ENCODE data around the gene EXOSC5.
"Not testable (repeated sequence)": the region's sequence is repeated elsewhere in the genome, so short reads cannot be mapped to it uniquely, and the experiment has no call there.

EXOSC5 gene

DNA sequence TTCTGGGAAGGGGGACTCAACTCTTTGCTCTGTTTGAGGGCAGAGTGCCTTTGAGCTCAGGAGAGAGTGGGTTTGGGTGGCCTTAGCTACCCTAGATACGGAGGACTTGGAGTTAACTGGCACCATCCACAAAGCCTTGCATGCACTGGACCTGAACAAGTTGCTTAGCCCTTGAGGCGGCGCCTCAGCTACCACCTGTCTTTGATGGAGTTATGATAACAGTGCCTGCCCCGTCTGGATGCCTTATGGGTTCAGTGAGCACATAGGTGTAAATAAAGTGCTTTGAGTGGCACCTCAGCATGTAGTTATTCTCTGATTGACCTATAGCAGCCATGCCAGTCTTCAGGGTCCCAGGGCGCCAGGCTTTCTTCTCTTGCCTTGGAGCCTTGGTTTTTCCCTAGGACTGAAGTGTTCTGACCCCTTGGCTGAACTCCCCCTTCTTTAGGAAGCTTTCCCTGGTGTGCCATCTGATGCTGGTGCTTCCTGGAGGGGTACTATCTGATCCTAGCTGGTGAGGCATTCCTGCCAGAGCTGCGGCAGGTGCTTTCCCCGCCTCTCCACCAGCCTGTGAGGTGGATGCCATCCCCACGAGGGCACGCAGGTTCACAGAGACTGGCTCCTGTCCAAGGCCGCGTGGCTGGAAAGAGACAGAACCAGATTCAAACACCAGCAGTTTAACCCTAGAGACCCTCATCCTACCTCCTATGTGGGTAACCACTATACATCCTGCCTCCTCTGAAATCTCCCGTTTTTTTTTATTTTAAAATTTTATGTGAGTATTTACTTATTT lies 6.2 kb upstream of the EXOSC5 start:
- no peak for DNase-seq

DNA sequence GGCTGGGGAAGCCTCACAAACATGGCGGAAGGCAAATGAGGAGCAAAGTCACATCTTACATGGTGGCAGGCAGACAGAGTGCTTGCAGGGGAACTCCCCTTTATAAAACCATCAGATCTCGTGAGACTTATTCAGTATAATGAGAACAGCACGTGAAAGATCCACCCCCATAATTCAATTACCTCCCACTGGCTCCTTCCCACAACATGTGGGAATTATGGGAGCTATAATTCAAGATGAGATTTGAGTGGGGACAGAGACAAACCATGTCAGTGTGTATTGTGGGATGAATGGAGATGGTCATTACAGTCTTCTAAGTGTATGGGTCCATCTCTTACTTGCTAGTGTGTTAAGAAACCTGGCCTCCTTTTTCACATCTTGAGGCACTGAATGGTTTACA lies 4.9 kb upstream of the EXOSC5 start:
- no peak for DNase-seq

DNA sequence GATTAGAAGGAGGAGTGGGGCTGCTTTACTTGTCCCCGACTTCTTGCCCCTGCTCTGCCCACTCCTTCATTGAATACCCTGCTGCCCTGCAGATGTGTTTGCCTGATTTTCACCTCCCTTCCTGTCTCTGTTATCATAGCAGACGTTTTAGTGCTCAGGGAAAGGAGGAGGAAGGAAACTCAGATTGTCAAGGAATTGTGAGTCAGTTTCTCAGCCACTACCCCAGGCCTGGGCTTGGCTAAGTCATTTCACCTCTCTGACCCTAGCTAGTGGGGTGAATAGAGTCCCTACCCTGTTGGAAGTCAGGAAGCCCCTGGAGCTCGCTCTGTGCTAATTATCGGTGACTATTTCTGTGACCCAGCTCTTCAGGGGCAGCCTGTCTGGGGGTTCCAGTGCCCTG lies 4.3 kb upstream of the EXOSC5 start:
- no peak for DNase-seq

DNA sequence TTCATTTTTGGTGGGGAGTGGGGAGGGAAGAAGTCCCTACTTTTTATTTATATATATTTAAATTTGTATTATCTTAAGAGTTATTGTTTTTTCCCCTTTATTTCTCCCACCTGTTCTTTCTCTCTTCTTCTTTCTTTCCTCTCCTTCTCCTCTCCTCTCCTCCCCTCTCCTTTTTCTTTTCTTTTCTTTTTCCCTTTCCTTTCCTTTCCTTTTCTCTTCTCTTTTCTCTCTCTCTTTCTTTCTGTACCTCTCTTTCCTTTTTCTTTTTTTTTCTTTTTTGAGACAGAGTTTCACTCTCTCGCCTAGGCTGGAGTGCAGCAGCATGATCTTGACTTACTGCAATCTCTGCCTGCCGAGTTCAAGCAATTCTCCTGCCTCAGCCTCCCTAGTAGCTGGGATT lies 2.4 kb upstream of the EXOSC5 start:
- no peak for DNase-seq

DNA sequence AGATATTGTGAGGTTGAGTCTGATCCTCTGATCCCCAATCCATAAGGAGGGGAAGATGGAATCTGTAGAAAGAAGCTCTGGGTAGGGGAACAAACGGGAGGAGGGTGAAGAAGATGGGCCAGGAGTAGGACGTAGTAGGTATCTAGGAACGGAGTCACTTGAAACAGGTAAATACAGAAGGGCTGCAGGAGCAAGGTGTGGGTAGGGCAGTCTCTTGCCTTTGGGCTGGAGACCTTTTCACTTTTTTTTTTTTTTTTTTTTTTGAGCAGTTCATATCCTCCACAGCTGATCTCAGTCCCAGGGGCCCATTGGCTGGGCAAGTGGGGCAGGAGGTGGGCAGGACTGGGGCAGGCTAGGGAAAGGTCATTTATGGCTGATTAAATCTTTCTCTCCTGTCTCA lies 1.9 kb upstream of the EXOSC5 start:
- DNase-seq: no peak

DNA sequence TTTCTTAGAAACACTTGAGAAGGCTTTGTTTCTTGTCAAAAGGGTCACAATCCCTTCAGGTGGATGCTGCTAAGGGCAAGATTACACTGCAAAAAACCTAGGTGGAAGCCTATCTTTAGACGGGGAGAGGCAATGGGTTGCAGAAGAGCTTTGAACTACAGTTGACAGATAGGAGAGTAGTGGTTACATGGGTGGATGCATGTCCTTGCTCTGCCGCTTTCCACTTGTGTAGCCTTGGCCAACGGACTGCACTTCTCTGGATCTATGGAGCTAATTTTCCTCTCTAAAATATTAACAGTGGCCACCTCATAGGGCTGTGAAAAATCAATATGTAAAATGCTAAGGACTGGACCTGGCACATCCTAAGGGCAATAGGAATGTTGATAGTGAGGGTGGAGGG lies 1.4 kb upstream of the EXOSC5 start:
- DNase-seq: no peak

DNA sequence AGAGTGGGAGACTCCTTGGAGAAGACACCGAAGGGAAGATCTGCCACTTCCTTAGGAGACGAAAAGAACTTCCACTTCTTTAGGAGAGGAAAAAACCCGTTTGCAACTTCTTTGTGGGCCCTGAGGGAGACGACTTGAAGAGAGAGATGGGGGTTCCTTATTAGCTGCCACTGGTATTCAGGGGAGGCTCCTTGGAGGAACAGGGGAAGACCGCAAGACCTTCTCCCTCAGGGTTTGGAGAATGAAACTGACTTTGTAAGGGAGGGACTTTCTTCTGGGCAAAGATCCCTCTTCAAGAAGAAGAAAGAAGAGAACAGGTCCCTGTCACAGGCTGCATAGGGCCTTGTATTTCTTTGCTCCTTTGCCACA lies 875 bp upstream of the EXOSC5 start:
- no peak for DNase-seq

DNA sequence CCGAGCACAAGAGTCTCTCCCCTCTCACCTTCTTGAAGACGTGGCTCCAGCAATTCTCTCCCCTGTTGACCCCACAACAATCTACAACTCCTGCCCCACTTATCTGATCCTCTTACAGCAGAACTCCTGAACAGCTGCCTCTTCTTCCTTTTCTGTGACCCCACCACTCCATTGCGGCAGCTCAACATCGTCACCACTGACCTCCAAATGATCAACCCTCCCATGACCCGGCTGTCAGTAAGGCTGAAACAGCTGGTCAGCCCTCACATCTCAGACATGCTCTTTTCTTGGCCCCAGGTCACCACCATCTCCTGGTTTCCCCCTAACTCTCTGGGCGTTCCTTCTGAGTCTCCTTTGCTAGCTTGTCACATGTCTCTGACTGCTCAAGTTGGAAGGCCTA lies 1.8 kb downstream of the EXOSC5 start:
- DNase-seq: no peak

DNA sequence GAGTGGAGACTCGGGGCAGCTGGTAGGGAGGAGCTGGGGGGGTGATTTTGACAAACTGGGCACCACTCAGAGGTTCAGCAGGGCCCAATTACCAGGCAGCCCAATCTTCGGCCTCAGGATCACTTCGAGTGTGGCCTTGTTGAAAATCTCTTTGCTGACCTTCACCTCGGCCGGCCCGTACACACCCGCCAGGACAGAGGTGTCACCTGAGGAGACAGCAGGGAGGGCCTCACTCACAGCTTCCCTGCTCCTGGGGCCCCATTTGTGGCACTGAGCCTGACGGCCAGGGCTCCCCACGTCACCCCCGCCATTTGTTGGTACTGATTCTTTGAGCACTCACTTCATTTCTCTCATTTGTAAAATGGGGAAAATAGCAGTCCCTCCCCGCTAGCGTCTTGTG lies 4.4 kb downstream of the EXOSC5 start:
- no peak for DNase-seq

DNA sequence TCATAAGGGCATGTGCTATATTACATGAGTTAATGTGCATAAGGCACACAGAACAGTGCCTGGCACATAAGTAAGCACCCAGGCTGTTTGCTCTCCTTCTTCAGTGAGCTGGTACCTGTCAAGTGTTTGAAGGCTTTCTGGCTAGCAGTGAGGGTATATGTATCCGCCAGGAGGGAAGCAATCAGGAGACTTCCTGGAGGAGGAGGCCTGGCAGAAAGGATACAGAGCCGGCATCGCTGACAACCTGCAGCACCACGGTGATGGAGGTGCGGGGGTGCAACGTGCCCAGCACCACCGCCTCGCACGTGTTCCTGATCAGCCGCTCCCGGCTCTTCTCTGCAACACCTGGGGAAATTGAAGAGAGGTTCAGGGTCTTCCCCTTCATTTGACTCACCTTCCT lies 5.5 kb downstream of the EXOSC5 start:
- no peak for DNase-seq

DNA sequence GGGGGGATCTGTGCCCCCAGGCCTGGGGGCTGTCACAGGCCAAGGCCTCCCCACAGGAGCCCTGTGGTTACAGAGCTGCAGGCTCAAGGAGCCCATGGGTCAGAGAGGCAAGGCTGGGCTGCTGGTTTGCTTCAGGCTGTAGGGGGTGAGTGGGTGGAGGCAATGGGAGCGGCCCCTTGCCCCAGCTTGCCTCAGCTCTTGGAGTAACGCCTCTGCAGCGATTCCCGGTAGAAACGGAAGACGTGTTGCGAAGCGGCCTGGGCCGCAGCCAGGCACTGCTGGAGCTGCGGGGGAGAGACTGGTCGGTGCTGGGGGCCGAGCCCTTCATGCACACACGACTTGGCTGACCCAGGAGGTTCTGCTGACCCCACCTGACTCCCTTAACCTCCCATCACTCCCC lies 10.7 kb downstream of the EXOSC5 start:
- DNase-seq: no peak

DNA sequence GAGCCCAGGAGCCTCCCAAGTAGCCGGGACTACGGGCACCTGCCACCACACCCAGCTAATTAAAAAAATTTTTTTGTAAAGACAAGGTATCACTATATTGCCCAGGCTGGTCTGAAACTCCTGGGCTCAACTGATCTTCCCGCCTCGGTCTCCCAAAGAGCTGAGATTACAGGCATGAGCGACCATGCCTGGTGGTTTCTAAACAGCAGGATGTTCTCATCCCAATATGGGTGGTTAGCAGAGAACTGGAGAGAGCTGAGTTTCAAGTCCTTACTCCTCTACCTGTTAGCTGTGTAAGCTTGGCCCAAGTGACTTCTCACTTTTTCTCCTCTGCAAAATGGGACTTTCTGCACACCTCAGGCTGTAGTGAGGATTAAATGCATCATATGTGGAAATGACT lies 12.8 kb downstream of the EXOSC5 start:
- DNase-seq: no peak

DNA sequence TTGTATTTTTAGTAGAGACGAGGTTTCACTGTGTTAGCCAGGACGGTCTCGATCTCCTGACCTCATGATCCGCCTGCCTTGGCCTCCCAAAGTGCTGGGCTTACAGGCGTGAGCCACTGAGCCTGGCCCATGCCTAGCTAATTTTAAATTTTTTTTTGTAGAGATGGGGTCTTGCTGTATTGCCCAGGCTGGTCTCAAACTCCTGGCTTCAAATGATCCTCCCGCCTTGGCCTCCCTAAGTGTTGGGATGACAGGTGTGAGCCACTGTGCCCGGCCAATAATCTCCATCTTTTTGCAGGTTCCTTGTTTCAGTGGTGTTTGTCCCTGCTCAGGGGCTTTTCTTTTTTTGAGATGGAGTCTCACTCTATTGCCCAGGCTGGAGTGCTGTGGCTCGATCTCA lies 15.6 kb downstream of the EXOSC5 start:
- not testable (repeated sequence) for DNase-seq

DNA sequence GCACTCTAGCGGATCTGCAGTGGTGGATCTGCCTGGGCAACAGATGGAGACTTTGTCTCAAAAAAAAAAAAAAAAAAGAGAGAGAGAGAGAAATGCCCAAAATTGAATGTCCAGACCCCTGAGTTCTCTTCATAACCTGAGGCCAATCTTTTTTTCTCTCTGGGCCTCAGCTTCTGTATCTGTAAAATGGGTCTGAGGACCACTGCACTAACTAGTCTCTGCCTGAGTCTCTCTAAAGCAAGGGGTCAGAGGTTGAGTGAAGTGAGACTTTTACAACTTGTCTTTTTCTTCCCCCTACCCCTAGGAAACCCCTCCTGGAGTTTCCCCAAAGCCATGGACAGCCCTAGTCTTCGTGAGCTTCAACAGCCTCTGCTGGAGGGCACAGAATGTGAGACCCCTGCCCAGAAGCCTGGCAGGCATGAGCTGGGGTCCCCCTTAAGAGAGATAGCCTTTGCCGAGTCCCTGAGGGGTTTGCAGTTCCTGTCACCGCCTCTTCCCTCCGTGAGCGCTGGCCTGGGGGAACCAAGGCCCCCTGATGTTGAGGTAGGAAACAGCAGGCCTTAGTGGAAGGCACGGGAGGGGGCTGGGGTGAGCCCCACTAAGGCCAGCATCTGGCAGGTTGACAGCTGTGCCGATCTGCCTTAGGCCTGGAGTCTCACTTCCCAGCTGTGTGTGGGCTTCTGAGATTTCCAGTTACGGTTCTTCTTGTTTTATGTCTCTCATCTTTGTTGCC lies 19.0 kb downstream of the EXOSC5 start:
- DNase-seq: no peak

DNA sequence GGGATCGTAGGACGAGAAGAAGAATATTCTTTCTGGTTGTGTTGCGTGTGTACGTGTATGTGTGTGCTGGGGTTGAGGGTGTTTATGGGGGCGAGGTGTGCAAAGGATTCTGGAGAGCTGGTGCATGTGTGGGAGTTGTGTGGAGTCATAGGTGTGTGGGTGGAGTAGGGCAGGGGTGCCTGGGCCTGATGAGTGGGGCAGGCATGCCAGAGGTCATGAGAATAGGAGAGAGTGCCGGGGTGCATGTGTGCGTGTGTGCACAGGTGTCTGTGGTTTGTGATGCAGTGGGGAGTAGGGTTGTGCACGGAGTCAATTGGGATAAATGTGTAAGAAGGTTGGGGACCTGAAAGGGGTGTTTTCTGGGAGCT lies 20.2 kb downstream of the EXOSC5 start:
- no peak for DNase-seq

DNA sequence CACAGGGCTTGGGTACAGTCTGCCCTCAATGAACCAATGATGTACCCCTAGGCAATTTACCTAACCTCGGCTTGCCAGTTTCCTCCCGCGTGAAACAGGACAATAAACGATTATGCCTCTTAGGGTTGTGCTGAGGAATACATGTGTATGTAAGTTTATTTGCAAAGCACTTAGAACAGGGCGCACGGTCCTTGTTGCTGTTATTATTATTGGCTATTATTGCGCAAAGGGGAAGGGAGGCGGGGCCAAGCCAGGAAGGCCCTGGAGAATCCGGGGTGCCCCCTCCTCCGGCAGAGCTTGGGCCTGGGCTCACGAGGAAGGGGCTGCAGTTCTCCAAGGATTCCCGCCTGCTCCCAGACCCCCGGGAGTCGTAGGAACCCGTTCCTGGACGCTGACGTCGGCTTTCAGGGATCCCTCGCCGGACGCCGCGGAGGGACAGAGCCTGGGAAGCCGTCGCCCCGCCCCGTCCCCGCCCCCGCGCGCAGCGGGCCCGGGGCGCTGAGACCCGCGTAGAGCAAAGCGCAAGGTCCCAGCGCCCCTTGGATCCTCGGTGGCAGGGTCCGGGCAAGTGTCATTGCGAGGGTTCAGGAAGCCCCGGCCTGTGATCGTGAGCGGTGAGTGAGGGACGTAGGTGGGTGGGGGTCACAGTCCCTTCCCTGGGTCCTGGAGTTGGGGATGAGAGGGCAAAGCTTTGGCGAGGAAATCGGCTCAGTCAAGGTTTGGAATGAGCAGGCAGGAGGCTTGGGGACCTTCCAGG lies 20.7 kb downstream of the EXOSC5 start, which contains the start of gene TMEM91:
Gene TMEM91 (plus strand): TSS at position 293 of the 757 bp plus-strand sequence. CDS start 1,777 bp downstream, outside the sequence.
- no peak for DNase-seq

DNA sequence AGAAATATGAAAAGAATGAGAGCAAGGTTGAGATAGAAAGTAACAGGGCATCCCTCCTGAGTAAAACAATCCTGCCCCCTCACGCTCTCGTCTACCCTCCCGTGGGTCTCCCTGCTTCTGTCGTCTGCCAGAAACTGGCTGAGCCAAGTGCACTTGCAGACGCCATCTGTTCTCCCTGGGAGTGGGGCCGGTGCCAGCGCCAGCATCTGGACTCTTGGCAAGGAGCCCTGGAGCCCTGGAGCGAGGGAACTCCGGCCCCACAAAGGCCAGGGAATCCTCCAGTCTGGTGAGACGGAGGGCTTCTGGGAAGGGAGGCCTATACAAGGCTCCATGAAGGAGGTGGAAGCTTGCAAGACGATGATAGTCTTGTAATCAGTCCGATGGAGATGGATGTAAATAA lies 23.2 kb downstream of the EXOSC5 start:
- DNase-seq: peak; percentile 91

DNA sequence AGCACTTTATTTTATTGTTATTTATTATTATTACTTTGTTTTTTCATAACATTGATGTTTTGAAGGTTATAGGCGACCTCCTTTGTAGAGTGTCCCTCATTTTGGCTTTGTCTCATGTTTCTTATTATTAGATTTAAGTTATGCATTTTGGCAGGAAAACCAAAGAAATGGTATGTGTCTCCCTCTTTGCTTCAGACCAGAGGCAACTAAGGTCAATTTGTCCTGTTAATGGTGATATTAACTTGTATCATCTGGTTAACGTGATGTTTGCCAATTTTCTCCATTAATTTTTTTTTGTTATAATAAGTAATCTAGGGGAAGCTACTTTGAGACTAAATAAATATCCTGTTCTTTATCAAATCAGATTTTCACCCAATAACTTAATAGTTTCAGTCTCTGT lies 24.7 kb downstream of the EXOSC5 start:
- DNase-seq: no peak

DNA sequence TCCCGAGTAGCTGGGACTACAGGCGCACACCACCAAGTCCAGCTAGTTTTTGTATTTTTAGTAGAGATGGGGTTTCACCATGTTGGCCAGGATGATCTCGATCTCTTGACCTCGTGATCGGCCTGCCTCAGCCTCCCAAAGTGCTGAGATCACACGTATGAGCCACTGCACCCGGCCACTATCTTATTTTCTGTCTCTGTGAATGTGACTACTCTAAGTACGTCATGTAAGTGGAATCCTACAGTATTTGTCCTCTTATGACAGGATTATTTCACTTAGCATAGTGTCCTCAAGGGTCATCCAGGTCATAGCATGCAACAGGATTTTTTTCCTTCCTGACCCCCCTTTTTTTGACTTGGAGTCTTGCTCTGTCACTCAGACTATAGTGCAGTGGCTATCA lies 25.6 kb downstream of the EXOSC5 start:
- no peak for DNase-seq

DNA sequence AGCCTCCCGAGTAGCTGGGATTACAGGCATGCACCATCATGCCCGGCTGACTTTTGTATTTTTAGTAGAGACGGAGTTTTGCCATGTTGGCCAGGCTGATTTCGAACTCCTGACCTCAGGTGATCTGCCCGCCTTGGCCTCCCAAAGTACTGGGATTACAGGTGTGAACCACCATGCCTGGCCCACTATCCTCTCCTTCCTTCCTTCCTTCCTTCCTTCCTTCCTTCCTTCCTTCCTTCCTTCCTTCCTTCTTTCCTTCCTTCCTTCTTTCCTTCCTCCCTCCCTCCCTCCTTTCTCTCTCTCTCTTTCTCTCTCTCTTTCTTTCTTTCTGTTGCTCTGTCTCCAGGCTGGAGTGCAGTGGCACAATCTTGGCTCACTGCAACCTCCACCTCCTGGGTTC lies 26.0 kb downstream of the EXOSC5 start:
- not testable (repeated sequence) for DNase-seq

DNA sequence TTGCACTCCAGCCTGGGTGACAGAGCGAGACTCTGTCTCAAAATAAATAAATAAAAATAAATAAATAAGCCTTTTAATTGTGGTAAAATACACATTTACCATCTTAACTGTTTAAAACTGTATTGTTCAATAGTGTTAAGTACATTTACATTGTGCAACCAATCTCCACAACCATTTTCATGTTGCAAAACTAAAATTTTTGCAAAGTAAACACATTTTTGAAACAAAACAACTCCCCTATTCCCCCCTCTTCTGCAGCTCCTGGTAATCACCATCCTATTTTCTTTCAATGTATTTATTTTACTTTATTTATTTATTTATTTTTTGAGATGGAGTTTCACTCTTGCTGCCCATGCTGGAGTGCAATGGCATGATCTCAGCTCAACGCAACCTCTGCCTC lies 27.4 kb downstream of the EXOSC5 start:
- no peak for DNase-seq

DNA sequence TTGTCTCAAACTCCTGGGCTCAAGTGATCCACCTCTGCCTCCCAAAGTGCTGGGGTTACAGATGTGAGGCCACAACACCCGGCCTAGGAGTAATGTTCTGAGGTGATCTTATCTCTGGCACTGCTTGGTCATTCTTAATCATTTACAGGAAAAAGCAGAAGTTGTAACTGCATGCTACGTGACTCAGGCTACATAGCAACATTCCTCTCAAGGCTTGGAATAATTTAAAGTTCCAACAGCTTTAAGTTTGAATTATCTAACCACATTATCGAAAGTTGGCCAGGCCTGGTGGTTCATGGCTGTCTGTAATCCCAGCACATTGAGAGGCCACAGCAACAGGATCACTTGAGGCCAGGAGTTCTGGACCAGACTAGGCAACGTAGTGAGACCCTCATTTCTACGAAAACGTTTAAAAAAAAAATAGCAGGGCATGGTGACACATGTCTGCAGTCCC lies 29.3 kb downstream of the EXOSC5 start:
- DNase-seq: peak; percentile 89

DNA sequence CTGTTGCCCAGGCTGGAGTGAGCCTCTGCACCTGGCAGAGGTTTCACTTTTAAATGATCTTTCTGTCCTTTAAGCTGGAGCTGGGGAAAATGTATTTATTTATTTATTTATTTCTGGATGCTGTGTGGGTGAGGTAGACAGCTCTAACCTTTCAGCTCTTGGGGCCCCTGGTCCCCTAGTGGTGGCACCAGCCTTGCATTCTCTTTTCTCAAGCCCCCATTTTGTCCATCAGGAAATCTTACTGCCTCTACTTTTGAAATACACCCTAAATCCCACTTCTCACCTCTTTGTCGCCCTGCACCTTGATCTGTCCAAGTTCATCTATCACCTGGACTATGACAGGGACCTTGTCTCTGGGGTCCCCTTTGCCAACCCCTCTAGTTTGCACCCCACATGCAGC lies 31.1 kb downstream of the EXOSC5 start:
- DNase-seq: no peak

Data from fibroblast of skin of scalp (primary cell).